GM04504 (cell line): ENCODE measurements around the gene SETD1B.
A peak's percentile ranks its signal among the peaks of the same experiment; 100 is the strongest.

Experiments used
- DNase-seq: peaks from one replicate; pipeline ENCODE4 v3.0.0-alpha.2; 2012; ENCODE audit warnings: low read depth

Gene SETD1B

DNA sequence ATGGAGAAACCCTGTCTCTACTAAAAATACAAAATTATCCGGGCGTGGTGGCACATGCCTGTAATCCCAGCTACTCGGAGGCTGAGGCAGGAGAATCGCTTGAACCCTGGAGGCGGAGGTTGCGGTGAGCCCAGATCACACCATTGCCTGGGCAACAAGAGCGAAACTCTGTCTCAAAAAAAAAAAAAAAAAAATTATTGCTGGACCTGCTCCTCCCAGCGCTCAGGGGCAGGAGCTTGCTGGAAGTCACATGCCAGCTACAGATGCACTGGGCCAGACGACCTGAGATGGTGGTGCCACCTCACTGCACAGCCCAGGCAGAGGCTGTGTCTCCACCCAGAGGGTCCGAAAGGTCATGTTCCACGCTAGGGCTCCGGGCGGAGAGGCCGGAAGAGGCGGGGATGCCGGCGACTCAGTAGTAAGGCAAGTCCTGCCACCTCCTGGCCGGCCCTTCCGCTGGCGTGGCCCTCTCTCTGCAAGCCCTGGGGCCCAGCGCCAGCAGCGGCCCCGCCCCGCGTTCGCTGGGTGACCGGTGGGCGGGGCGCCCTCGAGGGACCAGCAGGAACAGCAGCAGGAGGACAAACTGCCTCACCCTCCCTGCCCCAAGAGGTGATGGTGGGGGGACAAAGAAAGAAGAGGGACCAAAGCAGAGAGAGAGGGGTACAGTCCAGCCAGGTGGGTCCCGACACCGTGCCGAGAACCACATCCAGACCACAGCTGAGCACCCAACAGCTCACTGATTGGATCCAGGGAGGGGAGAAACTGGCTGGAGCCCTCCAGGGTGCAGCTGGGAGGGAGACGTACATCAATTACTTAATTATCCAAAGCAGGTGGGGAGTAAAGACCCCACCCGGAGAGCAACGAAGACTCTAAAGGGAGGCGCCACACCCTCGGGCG is 6.7 kb upstream of the SETD1B start:
- peak; percentile 86 for DNase-seq

DNA sequence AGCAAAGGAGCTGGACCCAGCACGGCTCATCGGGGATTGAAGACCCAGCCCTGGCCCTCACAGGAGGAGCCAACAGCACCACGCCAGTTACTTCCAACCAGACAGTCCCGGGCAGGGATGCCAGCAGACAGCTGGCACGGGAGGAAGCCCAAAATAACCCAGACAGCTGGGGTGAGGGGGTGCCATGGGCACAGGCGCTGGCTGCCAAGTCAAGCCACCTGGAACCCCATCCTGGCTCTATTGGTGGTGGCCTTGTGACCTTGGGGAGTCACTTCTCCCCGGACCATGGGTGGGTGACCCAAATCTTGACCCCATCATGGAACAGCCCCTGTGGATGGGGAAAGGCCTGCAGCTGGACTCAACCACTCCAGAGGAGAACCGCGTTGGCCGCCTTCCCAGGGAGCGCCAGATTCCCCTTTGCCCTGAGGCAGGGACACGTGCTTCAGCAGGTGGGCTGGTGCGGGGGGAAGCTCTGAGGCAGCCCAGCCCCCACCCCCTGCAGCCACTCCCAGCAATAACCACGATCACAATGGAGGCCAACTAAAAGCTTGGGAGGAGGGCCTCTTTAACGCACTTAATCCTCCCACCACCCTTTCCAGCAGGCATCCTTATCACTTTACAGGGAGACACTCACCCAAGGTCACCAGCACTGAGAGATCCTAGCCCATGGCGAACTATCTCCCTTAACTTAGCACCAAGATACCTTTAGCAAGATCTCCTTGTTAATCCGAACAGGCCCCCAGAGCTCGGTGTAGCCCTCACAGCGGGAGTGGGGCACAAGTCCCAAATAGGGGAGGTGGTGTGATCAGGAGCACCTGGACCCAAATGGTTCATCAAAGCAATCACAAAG is 5.6 kb upstream of the SETD1B start:
- DNase-seq = no peak

DNA sequence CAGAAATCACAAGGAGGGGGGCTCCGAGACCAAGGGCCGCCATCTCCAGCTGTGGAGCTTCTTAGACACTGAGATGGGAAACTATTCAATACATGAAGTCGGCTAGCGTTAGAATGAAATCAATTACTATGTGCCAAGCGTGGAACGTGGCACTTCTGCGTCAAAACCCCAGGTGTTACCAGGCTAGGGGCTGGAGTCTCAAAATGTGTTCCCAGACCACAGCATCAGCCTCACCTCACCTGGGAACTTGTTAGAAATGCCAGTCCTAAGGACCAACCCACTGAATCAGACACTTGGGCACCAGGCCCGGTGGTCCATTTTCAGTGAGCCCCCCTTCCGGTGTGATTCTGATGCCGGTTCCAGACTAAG is 5.0 kb upstream of the SETD1B start:
- DNase-seq = no peak

DNA sequence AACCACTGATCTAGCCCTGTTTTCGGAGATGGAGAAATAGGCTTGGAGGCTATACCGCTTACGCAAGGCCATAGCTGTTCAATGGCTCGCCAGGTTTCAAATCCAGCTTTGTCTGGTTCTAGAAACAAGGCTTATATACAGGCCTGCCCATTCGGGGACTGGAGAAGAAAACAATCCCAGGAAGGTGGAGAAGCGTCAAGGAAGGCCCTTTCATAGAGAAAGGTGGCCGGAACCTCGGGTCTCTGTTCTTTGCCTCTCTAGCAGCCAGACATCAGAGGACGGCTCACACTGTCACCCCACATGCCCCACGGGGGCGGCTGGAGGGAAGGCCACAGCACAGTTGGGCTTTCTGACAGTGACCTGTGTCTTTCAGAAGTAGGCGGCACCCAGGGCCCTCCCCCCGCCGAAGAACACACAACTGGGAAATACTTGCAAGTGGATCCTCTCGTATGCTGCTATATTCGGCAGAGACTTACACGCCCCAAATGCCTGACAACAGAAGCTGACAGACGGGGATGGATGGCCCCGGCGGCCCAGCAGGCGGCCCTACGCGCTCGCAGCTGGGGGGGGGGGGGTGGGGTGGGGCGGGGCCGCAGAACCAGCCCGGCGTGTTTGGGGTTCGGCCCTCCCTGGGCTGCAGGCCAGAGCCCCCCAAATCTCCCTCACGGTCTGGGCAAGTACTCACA is 4.5 kb upstream of the SETD1B start:
- peak; percentile 71 for DNase-seq

DNA sequence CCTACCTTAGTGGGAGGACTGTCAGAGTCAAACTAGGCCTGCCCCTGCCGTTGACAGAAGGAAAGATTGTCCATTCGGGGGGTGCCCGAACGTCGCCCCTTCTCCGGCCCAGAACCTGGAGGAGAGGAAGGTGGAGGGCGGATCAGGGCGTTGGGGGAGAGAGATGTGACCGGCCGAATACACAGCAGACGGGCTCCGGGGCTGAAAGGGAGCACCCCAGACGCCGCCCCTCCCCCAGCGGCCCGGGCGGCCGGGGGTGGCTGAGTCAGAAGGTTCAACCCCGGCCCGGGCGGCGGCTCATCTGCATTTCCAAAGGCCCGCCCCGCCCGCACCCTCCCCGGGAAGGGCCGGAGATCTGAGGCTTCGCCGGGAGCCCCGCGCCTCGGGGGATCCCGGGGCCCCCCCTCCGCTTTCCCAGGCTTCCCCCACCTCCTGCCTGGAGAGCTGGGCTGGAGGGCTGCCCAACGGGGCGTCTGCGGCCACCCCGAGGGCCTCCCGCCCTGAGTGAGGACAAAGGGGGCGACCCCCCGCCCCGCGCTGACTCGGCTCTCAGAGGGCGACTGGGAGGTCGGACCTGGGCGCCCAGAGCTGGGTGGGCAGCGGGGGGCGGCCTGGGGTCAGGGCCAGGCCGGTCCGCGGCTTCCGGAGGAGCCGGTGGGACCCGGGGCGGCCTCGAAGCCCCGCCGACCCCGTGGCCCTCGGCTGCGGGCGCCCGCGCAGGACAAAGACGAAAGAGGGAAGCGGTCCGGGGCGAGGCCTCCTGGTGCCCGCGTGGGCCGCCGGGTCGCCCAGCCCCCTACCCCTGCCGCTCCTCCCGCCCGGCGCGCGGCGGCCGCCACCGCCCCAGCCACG is 3.7 kb upstream of the SETD1B start:
- DNase-seq = peak; percentile 88

DNA sequence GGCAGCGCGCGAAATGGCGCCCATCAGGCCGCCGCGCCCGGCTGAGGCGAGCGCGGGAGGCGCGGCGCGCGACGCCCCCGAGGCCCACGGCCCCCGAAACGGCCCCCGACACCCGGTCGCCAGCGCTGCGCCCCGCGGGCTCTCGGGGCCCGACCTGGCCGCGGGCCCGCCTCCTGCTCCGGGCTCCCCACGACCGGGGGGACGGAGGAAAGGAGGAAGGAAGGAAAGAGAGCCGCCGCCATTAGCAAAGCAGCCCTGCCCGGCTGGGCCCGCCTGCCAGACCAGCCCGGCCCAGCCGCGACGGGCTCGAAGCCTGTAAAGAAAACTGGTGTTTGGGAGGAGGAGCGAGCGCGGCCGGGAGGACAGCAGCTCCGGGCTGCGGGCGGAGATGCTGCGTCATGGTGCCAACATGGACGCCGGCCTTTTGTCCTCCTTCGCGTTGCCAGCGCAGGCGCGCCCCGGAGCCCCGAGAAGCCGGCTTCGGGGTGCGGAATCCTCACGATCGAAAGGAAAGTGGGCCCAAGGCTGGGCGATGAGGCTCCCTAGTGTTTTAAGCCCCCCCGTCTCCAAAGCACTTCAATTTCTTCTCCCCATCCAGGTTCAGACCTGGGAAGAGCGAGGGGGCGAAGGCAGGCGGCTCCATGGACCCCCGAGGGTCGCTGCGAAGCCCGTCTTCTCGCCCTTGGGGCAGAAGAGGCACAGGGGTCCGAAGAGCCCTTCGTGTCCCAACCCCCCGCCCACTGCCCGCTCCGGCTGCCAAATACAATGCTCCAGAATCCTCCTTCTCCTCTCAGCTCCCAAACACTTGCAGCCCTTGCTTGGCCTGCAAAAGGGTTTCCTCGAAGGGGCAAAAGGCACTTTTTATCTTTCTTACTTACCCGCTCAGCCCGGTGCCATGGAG is 2.9 kb upstream of the SETD1B start:
- no peak for DNase-seq

DNA sequence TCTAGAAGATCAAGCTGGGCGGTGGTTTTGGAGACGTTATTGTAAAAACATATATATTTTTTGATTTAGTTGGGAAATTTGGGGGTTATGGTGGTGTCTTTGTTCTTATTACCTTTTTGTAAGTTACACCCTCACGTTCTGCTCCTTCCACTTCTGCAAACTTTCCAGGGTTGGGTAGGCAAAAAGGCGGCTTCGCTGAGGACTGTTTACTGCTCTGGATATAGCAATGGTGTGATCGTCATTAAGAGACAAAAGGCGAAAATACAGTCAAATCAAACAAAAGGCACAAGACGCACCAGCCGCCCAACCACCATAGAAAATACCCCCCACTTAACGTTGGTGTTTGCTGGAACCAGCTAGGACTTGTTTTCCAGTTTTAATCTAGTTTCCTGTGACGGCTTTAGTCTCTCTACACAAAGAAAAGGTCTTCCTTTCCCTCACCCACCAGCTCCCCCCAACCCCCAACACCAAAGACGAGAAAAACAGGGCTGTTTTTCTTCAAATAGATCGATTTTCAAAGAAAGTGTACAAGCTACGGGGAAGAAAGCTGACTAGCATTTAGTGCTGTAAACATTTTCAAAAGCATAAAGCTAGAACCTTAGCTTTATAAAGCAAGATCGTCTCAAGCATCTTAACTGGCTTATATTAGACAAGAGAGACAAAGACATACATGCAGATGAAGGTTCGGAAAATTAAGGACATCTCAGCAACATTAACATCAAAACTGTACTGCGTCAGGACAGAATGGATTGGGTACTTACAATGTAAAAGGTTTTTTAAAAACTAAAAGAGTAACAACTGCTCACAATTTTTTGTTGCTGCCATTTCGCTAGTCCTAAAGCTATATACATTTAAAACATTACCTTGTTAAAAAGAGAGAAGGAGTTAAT is 2.0 kb upstream of the SETD1B start:
- no peak for DNase-seq

DNA sequence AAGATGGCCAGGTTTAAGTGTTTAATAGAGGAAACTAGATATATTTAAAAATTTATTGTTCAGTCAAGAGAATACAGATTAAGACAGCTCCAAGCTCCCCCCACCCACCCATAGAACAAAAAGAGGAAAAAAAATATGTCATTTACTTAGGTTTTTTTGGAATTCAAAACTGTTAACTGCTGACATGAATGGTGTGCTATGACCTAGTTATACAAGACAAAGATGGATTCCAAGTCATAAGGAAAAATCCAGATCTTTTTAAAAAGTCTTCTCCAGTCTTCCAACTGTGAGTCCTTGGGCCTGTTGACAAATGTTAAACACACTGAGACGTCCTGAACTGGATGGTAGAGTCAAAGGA is 1.3 kb upstream of the SETD1B start:
- DNase-seq = no peak

DNA sequence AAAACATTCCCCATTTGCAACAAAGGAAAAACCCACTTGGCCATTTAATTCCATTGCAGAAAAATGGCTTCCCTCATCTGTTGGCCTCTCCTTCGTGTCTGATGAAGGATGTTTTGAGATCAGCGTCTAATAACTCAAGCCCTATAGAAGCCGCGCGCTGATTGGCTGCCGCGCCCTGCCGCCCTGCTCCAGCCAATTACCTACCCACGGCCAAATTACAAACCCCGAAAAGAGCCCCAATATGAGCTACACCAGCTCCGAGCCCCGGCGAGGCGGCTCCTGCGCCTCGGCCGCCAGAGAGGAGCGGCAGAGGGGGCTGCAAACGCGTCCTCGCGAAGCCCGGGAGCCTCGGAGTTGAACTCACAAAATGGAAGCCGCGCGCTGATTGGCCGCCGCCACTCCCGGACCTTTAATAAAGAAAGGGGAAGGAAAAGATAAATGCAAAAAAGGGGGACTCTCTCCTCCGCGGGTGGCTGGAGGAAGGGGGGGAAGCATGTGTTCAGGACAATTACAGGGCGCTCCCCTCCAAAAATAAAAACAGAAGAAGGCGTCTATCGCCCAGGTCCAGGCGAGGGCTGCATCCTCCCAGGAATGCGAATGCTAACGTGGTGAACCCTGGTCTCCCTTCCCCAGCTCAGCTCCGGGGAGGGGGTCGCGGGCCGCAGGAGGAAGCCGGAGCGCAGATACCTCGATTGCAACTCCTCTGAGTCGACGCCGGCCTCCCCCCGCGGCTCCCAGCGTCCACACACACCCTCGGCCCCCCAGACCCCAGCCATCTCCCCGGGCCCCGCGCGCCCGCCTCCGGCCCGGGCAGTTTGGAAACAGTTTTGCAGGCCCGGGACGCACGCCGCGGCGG is 738 bp upstream of the SETD1B start:
- DNase-seq = peak; percentile 91

DNA sequence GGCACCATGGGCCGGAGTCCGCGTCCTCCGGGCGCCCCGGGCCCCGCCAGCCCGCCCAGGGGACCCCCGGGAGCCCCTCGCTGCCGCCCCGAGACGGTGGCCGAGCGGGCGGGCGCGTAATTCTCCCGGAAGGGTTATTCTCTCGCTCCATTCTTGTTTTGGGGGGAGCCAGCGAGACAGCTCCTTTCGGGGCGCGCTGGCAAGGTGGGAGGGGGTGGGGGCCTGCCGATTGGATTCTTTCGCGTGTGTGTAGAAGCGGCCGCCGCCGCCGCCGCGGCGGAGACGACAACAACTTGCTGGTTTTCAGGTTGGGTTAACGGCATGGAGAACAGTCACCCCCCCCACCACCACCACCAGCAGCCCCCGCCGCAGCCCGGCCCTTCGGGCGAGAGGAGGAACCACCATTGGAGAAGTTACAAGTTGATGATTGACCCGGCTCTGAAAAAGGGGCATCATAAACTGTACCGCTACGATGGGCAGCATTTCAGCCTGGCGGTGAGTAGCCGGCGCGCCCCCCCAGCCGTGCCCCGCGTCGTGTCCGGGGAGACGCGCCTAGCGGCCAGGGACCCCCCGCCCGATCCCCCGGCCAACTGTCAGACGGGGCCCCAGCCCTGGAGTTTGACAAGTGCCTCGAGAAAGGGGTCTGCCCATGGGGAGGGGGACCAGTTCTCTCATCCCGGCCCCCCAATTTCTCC is 755 bp downstream of the SETD1B start:
- no peak for DNase-seq

DNA sequence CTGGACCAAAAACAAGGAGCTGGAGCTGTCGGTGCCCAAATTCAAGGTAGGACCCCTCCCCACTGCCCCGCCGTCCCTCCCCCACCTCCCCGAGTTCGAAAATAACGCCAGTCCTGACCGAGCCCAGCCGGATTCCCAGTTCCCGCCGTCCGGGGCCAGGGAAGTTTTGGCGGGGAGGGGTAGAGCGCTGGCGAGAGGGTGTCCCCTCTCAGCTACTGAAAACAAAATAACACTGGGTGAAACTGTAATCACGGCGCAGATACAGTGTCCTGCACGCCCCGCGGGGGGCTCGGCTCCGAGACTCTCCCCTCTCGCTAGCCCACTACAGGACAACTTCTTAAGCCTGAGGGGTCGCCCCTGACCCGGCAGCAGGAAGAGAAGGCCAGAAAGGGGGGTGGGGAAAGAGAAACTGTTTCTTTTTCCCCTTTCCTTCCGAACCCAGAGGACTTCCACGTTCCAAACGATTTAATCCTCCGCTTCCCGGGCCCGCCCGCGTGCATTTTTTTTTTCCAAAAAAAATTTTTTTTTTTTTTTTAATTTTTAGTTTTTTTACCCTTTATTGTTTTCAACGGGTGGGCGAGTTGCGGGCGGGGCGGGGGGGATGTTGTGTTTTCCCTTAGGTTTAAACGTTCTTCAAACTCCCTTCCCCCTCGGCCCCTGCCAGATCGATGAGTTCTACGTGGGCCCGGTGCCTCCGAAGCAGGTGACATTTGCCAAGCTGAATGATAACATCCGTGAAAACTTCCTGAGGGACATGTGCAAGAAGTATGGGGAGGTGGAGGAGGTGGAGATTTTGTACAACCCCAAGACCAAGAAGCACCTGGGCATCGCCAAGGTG is 1.6 kb downstream of the SETD1B start:
- no peak for DNase-seq

DNA sequence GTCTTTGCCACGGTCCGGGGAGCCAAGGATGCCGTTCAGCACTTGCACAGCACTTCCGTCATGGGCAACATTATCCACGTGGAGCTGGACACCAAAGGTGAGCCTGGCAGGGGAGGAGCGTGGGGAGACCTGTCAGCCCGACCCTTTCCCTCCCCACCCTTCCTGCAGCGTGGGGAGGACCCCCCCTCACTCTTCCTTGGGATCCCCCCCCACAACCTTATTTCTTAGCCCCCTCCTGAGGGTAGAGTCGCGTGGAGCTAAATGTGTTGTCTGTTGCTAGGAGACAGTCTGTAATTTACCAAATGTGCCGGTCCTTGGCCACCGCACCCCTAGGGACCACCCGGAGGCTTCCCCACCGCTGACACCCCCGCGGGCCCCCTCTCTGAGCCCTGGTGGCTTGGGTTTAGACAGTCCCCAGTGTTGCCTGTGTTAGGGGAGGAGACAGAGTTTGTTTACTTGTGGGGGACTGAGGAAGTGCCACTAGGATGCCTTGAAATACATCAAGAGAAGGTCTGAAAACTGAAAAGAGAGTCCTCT is 2.3 kb downstream of the SETD1B start:
- DNase-seq = no peak

DNA sequence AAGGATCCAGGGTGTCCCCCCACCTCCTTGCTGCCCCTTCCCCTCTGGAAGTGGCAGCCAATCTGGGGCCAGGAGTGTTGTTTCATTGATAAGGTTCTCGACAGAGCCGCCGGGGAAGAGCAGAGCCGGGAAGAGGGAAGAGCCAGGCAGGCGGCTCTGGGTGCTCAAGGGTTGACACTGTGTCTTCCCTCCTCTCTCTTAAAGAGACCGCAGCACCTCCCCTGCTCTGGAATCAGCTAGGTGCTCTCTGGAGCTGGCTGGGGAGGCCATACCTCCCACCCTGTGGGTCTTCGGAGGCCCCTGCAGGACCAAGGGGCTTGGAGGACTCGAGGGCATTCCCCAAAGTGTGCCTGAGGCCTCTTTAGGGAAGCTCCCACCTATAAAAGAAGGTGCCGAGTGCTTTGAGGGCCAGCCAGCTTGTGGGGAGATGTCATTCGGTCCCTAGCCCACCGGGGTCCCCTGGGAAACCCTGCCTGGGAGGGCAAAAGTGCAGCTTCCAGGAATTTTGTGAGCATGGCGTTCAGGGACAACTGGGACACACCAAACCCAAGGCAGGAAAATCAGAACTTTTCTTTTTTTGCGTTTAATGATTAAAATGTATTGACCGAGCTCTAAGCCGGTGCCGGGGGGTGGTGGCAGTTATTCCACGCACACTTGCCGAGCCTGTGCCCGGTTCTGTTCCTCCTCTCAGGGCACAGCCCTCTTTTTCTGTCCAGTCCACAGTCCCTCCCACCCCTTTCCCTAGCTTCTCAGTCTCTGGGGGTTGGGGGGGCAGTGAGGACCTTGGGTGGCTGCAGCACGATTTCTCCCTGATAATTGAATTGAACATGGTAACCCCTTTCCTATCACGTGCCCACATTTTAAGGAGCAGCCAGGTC is 3.0 kb downstream of the SETD1B start:
- no peak for DNase-seq

DNA sequence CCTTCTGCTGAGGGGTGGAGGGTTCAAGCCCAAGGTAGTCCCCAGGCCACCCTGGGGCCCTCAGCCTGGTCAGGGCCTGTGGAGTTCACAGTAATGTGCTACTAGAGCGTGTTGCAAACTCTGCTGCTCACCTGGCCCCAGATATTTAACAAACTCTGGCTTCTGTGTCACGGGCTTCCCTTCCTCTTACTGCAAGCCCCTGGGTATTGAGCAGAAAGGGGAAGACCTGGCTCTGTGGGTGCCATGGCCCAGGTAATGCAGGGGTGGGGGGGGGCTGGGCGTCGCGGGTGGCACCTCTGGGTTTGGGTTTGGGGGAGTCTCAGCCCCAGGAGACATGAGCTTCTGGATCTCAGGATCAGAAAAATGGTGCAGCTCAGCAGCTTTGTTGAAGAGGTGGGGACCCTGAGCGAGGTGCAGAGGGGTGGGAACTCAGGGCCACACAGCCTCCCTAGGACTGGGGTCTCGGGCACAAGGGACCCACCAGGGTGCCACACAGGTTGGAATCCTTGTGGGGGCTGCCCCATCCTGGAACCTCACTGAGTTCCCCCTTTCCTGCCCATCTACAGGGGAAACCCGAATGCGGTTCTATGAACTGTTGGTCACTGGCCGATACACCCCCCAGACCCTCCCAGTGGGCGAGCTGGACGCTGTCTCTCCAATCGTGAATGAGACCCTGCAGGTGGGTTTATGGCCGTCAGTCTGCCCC is 4.0 kb downstream of the SETD1B start:
- DNase-seq = no peak

DNA sequence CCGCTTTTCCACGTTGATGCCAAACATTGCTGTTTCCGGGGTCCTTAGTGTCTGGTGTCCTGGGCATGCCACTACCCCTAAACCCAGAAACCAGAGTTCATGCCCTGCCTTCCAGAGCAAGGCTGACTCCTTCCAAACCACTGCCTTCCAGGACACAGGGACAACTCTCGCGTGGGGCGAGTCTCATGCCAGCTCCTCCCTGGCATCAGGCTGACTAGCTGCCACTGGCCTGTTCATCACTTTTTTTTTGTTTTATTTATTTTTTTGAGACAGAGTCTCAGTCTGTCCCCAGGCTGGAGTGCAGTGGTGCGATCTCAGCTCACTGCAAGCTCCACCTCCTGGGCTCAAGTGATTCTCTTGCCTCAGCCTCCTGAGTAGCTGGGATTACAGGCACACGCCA is 4.8 kb downstream of the SETD1B start:
- DNase-seq = no peak
